ENCODE measurements around the gene SPINK1.
"Not testable (repeated sequence)": the region's sequence is repeated elsewhere in the genome, so short reads cannot be mapped to it uniquely, and the experiment has no call there.

The SPINK1 gene

DNA sequence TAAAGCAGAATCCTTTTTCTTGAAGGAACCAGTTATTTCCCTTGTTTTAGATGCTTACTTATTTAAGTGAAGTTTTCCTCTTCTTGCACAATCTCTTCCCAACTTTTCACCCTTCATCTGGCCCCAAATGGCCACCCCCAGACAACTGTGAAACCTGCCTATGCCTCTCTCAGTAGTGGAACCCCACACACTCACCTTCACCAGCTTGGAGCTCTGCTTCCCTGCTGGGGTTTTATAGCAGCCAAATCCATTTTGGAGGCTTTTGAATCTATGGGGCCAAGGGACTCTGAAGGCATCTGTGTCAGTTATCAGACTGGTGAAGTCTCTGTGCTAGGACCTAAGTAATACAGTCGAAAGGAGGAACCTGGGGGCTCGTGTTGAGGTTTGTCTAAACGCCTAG lies 22.9 kb upstream of the SPINK1 start:
- DNase-seq, result no peak

DNA sequence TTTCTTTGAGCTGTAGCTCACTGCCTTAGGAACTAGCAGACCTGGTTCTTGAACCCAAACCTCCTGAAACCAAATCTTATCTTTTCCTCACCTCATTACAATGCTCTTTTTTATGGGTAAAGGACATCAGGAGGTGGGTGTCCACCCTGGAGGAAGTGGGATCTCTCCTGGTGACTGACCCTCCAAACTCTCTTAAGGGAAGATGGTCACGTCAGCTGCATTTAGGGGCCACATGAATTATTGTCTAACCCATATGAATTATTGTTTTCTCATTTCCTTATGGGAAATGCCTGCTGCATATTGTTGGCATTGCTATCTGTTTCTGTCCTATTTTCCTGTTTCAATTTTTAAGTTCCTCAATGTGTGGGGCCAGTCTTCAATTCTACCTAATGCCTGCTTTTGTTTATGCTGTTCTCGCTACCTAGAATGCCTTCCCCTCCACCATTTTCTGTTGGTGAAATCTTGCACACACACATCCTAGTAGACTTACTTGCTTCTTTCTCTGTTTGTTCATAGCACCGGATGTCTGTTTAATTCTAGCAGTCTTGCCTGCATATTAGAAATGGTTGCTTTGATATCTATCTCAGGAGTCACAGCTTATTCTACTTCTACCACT lies 22.0 kb upstream of the SPINK1 start:
- DNase-seq, result no peak

DNA sequence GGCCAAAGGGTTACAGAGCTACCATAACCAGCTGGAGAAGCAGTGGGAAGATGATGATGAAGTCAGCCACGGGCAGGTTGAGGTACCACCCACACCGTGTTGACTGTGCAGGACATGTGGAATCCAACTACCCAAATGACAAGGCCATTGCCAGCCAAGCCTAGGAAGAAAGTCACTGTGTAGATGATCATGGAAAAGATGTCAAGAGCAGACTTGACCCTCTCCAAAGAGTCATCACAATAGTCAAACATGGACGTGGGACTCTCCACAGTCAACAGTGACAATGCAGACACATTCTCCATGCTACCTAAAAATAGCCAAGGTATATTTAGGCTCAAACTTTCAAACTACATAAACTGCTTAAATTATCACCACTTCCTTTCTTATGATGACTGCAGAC lies 20.9 kb upstream of the SPINK1 start:
- DNase-seq, result no peak

DNA sequence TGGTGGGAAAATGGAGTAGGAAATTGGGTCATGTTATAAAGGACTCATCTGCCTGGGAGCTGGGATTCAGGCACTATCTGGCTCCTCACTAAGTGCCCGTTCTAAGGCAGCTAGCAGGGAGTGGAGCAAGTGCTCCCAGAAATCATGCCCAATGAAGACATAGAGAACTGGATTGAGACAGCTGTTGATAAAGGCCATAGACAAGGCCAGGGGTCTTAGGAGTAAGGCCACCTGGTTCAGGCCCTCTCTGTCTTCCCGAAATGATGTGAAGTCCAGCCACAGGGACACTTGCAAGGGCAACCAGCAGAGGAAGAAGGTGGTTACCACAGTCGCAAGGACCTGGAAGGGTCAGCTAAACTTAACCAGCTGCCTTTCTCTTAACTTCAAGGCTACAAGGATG lies 20.1 kb upstream of the SPINK1 start:
- no peak for DNase-seq

DNA sequence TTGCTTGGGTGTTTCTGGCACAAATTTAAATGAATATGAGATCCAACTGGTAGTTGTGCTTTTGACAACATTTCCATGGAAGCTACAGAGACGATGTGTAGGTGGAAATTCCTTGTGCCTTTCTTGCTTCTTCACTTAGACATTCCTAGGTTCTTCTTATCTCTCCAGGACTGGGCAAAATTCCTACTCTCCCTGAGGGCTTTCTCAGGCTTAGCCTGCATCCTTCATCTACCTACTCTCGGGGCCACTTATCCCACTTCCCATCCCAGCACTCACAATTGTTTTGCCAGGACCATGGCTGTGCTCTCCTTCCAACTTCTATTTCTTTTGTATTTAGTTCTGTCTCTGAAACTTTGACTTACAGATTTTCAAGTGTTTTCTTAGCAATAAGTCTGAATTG lies 17.8 kb upstream of the SPINK1 start:
- DNase-seq, result no peak

DNA sequence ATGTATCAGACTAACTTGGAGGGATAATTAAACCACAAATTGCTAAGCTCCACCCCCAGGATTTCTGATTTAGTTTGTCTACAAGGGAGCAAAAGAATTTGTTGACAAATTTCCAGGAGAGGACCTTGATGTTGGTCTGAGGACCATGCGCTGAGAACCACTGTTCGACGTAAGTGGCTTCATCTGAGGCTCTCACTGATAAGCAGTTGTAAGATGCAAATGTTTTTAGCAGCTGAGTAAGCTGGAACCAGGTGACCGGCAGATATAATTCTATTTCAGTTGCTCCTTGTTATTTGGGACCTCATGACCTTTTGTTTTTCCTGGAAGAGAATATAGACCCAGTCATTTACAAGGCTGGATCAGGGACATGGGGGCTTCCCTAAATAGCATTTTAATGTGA lies 14.1 kb upstream of the SPINK1 start:
- DNase-seq, result no peak

DNA sequence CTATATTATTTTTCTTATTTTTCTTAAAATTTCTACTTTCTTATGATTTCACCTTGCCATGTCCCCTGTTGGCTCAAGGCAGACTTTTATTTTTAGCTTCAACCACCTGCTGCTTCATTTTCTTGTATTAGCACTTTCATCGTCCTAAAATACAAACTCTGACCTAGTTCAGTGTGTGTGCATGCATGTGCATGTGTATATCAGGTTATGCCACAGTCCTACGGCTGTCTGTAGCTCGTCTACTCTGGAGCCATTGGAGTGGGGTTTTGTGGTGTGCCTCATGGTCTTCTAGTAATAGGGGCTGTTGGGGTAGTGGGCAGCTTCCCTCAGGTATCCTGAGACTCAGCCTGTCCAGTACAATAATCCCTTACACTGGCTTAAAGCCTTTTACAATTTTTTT lies 13.4 kb upstream of the SPINK1 start:
- DNase-seq, result no peak

DNA sequence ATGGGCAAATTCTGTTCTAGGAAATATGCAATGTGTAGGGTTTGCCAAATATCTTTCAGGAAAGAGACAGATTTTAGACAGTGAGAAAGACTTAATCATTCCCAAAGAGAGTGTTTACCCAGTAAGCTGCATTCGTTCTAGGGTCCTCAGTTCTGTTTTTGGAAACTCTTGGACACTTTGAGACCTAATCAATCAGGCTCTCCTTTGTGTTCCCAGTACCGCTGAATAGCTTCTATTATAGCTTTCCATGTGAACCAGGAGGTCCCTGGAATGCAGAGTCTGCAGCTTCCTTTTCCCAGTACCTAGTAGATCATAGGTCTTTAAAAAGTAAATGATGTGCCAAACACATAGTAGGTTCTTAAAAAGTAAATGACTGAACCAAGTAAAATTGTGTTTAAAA lies 11.4 kb upstream of the SPINK1 start:
- DNase-seq, result no peak

DNA sequence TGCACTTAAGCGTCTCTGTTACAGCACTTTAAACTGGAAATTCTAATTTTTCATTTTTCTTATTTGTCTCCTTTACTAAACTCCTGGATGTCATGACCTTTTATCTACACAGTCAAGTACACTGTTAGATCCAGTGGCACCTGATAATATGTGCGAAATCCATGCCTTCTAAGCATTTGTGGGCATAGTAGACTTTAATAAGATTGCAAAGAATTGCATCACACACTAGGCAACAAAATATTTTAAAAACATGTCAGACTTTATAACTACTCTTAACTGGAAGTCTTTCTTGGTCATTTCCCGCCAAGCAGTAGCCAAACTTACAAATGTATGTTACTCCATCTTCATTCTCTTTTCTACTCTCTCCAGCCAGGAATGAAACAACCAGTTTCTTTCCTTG lies 5.0 kb upstream of the SPINK1 start:
- DNase-seq, result no peak

DNA sequence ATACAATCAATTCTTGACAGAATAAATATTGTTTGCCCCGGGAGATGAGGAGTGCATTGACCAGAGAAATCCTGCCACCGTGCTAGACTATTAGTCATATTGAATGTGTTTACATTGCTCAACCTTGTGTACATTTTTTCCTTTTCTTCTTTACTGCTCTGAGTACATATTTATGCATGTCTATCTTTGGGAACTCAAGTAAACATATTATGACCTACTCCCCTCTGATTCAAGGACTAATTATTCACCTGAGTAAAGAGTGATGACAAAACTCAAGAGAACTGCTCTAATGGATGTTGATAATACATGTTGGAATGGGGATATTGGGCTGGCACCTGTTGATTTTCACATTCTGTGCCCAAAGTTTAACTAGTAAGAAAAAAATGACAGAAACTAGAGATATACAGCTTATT lies 3.9 kb upstream of the SPINK1 start:
- no peak for DNase-seq

DNA sequence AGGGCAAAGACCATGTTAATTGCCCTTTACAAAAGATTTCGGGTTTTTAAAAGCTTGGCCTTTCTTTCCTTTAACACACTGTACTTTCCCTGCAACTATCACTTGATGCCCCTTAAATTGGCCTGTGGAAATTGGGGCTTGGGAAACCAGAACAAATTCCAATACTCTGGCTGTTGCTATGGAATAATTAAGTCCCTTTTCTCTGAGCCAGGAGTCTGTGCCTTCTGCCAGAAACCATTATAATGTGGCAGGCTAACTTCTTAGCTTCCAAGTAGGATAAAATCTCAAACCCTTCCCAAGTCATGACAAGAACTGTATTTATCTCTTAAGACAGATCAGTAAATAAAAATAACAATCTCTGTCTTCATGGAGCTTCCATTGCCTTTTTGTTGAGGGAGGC lies 1.1 kb upstream of the SPINK1 start:
- no peak for DNase-seq

DNA sequence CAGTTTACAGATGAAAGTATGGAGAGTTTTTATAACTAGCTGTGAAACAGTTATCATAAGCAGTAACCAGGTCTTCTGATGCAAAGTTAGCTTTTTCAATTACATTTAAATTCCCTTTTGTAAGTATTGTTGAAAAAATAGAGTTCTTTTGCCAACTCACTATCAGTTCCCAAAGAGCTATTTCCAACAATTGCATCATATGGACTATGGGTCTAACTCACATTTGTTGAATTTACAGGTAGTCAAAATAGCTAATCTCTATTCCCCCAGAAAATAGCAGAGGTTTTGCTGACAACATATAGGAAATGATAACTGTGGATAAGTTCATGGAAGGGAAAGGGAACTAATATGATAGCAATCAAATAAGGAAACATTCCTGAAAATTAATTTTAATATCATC lies 1.4 kb downstream of the SPINK1 start:
- DNase-seq, result no peak

DNA sequence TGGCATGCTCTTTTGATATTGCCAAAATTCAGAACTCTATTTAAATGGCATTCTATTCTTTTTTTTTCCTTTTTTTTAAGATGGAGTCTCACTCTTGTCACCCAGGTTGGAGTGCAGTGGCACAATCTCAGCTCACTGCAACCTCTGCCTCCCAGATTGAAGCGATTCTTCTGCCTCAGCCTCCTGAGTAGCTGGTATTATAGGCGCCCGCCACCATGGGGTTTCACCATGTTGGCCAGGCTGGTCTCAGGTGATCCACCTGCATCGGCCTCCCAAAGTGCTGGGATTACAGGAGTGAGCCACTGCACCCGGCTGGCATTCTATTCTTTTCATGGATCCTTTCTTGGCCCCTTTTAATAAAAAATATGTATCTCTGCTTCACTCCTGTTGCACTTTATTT lies 4.5 kb downstream of the SPINK1 start:
- DNase-seq, result not testable (repeated sequence)

DNA sequence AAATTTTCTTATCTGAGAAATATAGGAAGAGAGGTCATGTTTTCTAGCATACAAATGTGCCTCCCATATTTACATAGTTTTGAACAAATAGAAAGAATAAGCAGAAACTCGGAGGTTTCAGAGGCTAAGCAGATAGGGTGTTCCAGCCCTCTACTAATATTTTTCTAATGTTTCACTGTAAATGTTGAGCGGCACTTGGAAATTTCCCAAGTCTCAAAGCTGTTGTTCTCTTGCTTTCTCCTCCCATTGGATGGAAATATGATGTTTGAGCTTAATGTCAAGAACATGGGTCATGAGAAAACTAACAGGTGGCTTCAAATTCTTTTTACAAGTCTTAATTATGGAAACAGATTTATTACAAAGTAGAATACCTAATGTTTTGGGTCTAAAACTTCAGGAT lies 5.1 kb downstream of the SPINK1 start:
- DNase-seq, result no peak

DNA sequence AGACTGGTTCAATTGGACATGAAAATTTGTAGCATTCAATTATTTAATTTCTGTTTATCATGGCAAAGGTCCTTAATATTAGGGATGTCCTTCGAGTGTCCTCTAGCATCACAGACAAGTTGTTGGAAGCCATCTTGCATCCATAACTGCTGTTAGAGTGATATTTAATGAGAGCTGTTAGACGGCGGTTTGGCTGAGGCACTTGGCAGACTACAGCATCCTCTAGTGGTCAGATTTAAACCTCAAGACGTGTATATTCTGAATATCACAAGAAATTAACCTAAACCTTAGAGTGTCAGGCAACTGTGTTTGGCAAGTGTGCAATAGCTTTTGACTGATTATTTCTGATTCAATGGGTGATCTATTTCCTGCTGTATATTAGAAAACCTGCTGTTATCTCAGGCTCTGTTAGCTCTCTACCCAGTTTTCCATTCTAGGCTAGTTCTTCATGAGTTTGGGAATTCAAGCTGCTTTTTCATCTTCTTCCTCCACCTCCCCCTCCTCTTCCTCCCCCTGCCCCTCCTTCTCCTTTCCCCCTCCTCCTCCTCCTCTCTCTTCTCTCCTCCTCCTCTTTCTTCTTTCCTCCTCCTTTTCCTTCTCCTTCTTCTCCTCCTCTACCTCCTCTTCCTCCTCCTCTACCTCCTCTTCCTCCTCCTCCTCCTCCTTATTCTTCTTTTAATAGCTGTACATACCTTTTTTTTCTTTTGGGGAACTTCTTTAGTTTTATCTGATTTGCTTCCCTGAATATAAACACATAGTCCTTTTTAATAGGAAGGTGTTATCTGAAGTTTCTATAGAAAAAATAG lies 8.6 kb downstream of the SPINK1 start:
- peak; percentile 57 for DNase-seq

DNA sequence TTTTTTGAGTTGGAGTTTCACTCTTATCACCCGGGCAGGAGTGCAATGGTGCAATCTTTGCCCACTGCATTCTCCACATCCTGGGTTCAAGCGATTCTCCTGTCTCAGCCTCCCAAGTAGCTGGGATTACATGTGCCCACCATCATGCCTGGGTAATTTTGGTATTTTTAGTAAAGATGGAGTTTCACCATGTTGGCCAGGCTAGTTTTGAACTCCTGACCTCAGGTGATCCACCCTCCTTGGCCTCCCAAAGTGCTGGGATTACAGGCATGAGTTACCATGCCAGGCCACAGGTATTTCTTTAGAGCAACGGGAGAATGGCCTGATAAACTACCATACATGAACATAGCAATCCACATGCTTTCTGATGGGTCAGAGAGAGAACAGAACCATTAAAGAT lies 9.2 kb downstream of the SPINK1 start:
- DNase-seq, result not testable (repeated sequence)

DNA sequence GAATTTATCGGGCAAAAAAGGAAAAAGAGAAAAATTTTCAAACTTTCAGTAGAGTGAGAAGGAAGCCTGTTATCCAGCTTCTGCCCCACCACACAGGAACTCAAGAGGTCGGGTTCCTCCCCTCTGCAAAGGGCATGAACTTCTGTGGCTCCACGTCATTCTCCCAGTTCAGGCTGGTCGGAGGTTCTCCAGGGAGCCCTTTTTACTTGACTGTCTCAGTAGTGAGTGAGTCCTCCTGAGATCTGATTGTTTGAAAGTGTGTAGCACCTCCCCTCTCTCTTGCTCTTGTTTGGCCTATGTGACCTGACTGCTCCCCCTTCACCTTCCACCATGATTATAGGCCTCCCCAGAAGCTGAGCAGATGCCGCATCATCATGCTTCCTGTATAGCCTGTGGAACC lies 9.7 kb downstream of the SPINK1 start:
- no peak for DNase-seq

DNA sequence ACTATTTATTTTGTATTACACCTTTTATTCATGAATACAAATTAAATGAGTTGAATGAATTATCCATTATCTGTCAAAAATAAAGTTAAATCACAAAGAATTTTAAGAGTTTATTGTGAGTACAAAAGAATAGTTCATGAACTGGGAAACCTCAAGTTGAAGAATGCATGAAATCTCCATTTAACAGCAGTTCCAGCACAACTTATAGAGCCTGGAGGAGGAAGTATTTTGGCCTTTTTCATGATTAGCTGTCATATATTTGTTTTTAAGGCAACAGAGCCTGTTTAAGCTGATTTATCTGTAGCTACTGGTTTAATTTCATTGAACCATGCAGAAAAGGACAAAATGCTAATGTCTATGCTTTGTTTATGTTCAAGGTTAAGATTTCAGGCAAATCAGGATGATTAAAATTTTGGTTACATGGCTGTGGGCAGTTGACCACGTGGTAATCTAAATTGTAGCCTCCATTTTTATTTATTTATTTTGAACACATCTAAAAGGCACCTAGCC lies 12.2 kb downstream of the SPINK1 start:
- DNase-seq, result peak; percentile 15

DNA sequence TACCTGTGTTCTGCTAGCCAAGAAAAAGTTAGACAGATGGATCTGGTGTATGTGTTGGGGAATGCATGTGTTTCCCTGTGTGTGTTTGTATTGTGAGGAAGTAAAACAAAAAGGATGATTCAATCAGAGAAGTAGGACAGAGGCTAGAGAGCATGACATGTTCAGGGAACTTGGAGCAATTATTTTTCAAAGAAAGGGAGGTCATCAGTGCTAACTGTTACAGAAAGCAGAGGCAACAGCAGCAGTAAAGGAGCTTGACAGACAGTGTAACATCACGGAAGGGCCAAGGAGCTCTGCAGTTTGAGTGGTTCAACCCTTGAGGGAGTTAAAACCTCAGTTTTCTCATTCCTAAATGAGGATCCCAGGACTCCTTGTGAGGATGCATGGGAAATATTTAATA lies 13.2 kb downstream of the SPINK1 start:
- no peak for DNase-seq

DNA sequence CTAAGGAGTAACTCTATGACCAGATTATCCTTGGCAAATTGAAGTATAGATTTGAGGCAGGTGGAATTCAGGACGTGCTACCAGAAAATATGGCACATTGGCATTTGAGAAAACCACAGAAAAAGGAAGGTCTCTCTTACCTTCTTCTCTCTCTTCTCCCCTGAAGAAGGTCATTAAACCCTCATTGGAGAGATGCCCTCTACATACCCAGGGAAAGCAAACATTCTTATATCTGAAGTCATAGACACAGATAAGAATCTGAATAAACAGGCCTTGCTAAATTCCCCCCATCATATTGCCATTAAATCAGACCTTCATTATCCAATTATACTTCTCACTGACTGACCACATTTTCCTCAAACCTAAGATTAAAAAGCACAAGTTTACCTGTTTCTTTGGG lies 17.8 kb downstream of the SPINK1 start:
- no peak for DNase-seq

DNA sequence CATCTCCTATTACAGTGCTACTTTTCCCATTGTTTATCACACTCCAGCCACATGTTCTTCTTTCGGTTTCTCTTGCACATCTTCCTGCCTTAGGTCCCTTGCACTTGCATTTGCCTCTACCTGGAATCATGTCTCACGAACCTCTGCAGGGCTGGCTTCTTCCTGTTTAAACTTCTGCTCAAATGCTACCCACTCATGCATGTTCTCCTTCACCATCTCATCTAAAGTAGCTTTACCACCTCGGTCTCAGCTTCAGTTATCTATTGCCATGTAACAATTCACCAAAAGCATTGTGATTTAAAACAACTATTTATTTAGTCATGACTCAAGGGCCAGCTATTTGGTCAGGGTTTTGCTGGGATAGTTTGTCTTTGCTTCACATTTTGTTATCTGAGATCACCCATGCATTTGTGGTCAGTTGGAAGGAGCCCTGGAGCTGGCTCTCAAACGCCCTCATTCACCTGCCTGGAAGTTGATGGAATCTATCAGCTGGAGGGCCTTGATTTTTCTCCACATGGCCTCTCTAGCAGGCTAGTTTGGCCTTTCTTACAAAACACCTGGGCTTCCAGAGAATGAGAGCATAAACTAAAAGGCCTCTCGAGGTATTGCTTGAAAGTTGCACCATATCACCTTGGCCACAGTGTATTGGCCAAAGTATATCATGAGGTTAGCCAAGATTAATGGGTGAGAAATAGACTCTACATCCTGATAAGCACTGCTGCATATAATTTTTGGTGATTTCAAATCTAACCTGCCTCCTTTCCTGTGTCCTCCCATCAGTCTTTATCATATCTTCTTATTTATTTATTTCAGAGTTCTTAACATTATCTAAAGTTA lies 21.4 kb downstream of the SPINK1 start:
- DNase-seq, result no peak

DNA sequence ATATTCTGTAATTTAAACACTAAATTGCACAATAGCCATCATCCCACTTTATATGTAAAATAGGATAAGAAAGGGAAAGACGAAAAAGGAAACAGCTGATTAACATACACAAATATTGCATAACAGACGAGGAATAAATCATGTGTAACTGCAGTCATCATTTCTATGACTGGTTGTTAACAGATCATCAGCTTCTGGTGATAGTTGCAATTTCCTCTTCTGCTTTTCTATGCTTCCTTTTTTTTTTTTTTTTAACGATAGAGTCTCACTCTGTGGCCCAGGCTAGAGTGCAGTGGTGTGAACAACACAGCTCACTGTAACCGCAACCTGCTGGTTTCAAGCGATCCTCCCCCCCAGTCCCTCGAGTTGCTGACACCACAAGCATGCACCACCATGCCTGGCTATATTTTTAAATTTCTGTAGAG lies 26.4 kb downstream of the SPINK1 start:
- peak; percentile 27 for DNase-seq

DNA sequence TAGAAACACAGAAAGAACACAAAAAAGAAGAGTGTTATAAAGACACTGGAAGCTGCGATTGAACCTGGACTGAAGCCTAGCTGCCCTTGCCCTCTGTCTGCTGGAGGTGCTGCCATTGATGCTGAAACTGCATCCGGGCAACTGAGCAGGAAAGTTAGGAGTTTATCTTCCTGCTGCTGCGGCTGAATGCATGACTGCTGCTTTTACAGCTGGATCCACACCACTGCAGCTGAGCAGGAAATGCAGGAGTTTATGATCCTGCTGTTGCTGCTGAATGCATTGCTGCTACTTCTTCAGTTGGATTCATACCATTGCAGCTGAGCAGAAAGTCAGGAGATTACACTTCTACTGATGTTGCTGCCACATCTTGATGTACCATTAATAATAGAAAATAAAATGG lies 27.1 kb downstream of the SPINK1 start:
- DNase-seq, result no peak

DNA sequence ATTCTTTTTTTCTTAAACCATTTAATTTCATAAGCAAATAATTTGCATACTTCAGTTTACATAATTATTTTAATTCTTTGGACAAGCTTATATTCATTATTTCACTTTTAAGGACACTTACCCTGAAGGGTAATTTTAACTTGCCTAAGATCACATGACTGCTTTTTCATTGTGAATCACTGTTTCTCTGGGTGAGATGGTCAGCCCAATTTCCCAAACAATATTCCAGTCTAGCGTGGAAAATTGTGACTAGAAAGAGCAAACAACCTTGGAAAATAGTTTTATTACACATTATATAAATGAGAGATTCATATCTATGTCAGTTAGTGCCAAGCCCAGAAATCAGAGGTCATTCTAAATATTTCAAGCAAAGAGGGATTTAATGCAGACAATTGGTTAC lies 27.5 kb downstream of the SPINK1 start:
- no peak for DNase-seq
